ENCODE measurements around the gene AGAP1.

- no peak for TF ChIP-seq SIN3A (IDR thresholded peaks at IDR 0.05; ENCODE audit: borderline replicate concordance, insufficient read depth, low read length)
- TF ChIP-seq FOXP2 (optimal IDR thresholded peaks at IDR 0.05; ENCODE audit: borderline replicate concordance, extremely low read depth, extremely low read length, insufficient read depth), result no peak
- TF ChIP-seq TAF1 (IDR thresholded peaks at IDR 0.05; ENCODE audit: borderline replicate concordance, insufficient read depth, low read length), result no peak
- no peak for TF ChIP-seq POLR2AphosphoS5 (IDR thresholded peaks at IDR 0.05; ENCODE audit: low read depth, low read length)
- TF ChIP-seq REST (IDR thresholded peaks at IDR 0.05; ENCODE audit: insufficient read depth in 1 of 2, low read depth in 2 of 2, low read length in 2 of 2), result no peak
Observed at GRCh38 chr2:235934059-235934773, 440.4 kb downstream of the AGAP1 start.
